T-cell (primary cell): ENCODE data around the gene POLN. TPM values are rescaled to one million over a fixed set of nuclear protein-coding genes. Genes with fewer than 3 reads are reported as not detected.

Experiments used
- ATAC-seq, 4 experiments: fragments of 200-7000 bp in 3 of 4; fragments of 150-1000 bp in 1 of 4; cut with Tn5 transposase; replicated peaks in 1 of 4; 1 replicate in 3 of 4; 2 replicates in 1 of 4; pipeline ENCODE4 v1.10.0; 2021; ENCODE audit warnings: moderate library complexity in 3 of 4, mild to moderate bottlenecking in 2 of 4, moderate number of reproducible peaks in 1 of 4
- CTCF ChIA-PET, 2 donors: fragments of 300-600 bp; sonication (Branson Sonifier 250); formaldehyde crosslinking; loops; one replicate each; lab custom pipeline; 2022; ENCODE audit warnings: antibody characterized with exemption in 2 of 2; lab: Charles Lee
- POLR2A ChIA-PET, 2 donors: fragments of 300-600 bp; sonication (Branson Sonifier 250); formaldehyde crosslinking; loops; one replicate each; lab custom pipeline; 2022; ENCODE audit warnings: antibody characterized with exemption in 2 of 2; lab: Charles Lee
- DNase-seq, 35 experiments: peaks; one replicate each; pipeline versions ENCODE4 v3.0.0 to v3.0.0-alpha.2; 2013 to 2023
- H3K27ac ChIP-seq: one replicate; pipeline ENCODE4 v1.5.1; 2013; ENCODE audit warnings: low read length
- H3K27me3 ChIP-seq, 2 experiments: replicated peaks in 1 of 2; 1 replicate in 1 of 2; 2 replicates in 1 of 2; pipeline versions ENCODE4 v1.6.1 to v1.7.0; 2013; ENCODE audit warnings: low read length in 1 of 2, mixed read lengths in 1 of 2; ENCODE audit not compliant: control insufficient read depth in 2 of 2, insufficient read depth in 2 of 2; ENCODE audit errors: extremely low read depth in 1 of 2
- H3K36me3 ChIP-seq, 2 donors: 1 replicate in 1 of 2; 2 replicates in 1 of 2; pipeline versions ENCODE4 v1.6.1 to v1.7.0; 2013; ENCODE audit warnings: low read length in 1 of 2; ENCODE audit not compliant: control insufficient read depth in 2 of 2, insufficient read depth in 1 of 2; ENCODE audit errors: extremely low read depth in 1 of 2
- H3K4me1 ChIP-seq, 2 experiments: 1 replicate in 1 of 2; 2 replicates in 1 of 2; pipeline versions ENCODE4 v1.6.1 to v1.7.0; 2013; ENCODE audit warnings: low read length in 2 of 2, mixed read lengths in 1 of 2; ENCODE audit not compliant: insufficient read depth in 2 of 2, control insufficient read depth in 1 of 2; ENCODE audit errors: extremely low read depth in 1 of 2
- H3K4me3 ChIP-seq, 2 donors: 1 replicate in 1 of 2; 2 replicates in 1 of 2; pipeline versions ENCODE4 v1.5.1 to v1.7.0; 2013; ENCODE audit warnings: mild to moderate bottlenecking in 2 of 2, low read length in 1 of 2, moderate library complexity in 1 of 2; ENCODE audit not compliant: control insufficient read depth in 1 of 2; ENCODE audit errors: extremely low read depth in 1 of 2
- H3K9me3 ChIP-seq: 2 replicates; pipeline ENCODE4 v1.7.0; 2013
- H3K27ac Mint-ChIP-seq, 2 donors: one replicate each; pipeline ENCODE4 v1.8.0; 2020 to 2021; ENCODE audit warnings: mild to moderate bottlenecking in 2 of 2, mixed read lengths in 2 of 2
- H3K27me3 Mint-ChIP-seq, 2 donors: one replicate each; pipeline ENCODE4 v1.8.0; 2021 to 2022; ENCODE audit warnings: mixed read lengths in 2 of 2
- H3K36me3 Mint-ChIP-seq: one replicate; pipeline ENCODE4 v1.8.0; 2021; ENCODE audit warnings: mixed read lengths
- H3K4me1 Mint-ChIP-seq, 3 donors: one replicate each; pipeline ENCODE4 v1.8.0; 2020 to 2022; ENCODE audit warnings: mixed read lengths in 3 of 3, mild to moderate bottlenecking in 1 of 3
- H3K4me3 Mint-ChIP-seq, 3 donors: one replicate each; pipeline ENCODE4 v1.8.0; 2020 to 2022; ENCODE audit warnings: mild to moderate bottlenecking in 3 of 3, mixed read lengths in 3 of 3, moderate library complexity in 3 of 3
- H3K9me3 Mint-ChIP-seq, 3 donors: one replicate each; pipeline ENCODE4 v1.8.0; 2020 to 2022; ENCODE audit warnings: mixed read lengths in 3 of 3
- WGBS: methylation state at CpG from one replicate; pipeline ENCODE4 v1.1.5; 2013; ENCODE audit warnings: missing lambda C conversion rate; ENCODE audit not compliant: insufficient coverage; 5-methylcytosine and 5-hydroxymethylcytosine counted together
- total RNA-seq, 35 experiments: library from RNA in 6 of 35; stranded (reverse) in 6 of 35; fragments of 120-200 nt in 1 of 35; gene quantifications; one replicate each; pipeline versions ENCODE4 v1.2.1 to v1.2.4 and lab custom pipeline; 2013 to 2026

Gene POLN
- total RNA-seq, 5 donors from 2014 or later (not counting 1 experiment from before 2014, with no cell fraction given), result 2.5 to 3.7 (median 2.7) TPM

- Mint-ChIP-seq H3K27ac (no peak overlapping the region), H3K4me1 (peaks cover 0 to 1% (median 0%) of the 10 kb centered on the region in 3 donors), H3K36me3 (peaks cover 5% of the 10 kb centered on the region), H3K9me3 (peaks cover 0 to 20% (median 11%) of the 10 kb centered on the region in 3 donors), H3K27me3 (peaks cover 6 to 10% of the 10 kb centered on the region in 2 donors), H3K4me3 (no peak overlapping the region)
- ChIA-PET CTCF (no interaction called here), POLR2A (no interaction called here)
- Histone ChIP-seq H3K4me1 (no peaks in the 10 kb centered on the region), H3K36me3 (no peaks in the 10 kb centered on the region), H3K9me3 (peaks cover 4% of the 10 kb centered on the region), H3K4me3 (no peak overlapping the region), H3K27me3 (peaks cover 0 to 16% of the 10 kb centered on the region in 2 experiments), H3K27ac (no peak overlapping the region)
- WGBS, result 74% methylated on average over 9 of the region's 9 CpGs
- ATAC-seq (no peak), DNase-seq (no peak)
These were observed 137.2 kb downstream of the POLN start for GRCh38 chr4:2104556-2105345.

GRCh38 chr4:2103843-2104547, 137.9 kb downstream of the POLN start:
- Mint-ChIP-seq H3K36me3 (peaks cover 5% of the 10 kb centered on the region), H3K4me1 (peaks cover 0 to 1% (median 0%) of the 10 kb centered on the region in 3 donors), H3K9me3 (peaks cover 0 to 20% (median 11%) of the 10 kb centered on the region in 3 donors), H3K27me3 (peaks cover 3 to 8% of the 10 kb centered on the region in 2 donors), H3K4me3 (no peak overlapping the region), H3K27ac (no peak overlapping the region)
- CTCF ChIA-PET, result no interaction called here
- DNase-seq, result no peak
- Histone ChIP-seq H3K27me3 (peaks cover 0 to 16% of the 10 kb centered on the region in 2 experiments), H3K27ac (no peak overlapping the region), H3K36me3 (no peaks in the 10 kb centered on the region), H3K4me3 (no peak overlapping the region), H3K9me3 (peaks cover 4% of the 10 kb centered on the region), H3K4me1 (no peaks in the 10 kb centered on the region)
- no peak for ATAC-seq
- no CpG with 5 or more reads among the region's 2 CpGs for WGBS
- POLR2A ChIA-PET, result no interaction called here

DNA sequence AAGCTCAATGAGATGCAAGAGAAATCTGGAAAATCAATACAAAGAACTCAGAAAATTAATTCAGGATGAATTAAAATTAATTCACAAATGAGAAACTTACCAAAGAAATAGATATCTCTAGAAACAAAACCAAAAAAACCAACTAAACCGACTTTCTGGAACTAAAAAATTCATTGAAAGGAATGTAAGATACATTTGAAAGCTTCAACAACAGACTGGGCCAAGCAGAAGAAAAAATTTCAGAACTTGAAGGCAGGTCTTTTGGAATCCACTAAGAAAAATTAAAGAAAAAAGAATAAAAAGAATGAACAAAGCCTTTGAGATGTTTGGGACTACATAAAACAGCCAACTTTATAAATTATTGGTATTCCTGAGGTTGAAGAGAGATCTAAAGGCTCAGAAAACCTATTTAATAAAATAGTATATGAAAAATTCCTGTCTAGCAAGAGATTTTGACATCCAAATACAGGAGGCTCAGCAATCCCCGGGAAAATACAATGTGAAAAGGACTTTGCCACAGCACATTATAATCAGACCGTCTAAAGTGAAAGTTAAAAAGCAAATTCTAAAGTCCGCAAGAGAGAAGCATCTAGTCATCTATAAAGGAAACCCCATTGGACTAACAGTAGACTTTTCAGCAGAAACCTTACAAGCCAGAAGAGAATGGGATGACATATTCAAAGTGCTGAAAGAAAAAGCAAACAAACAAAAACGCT, 138.6 kb downstream of the POLN start:
- Histone ChIP-seq H3K4me3 (no peak overlapping the region), H3K27ac (no peak overlapping the region), H3K36me3 (no peaks in the 10 kb centered on the region), H3K4me1 (no peaks in the 10 kb centered on the region), H3K9me3 (peaks cover 4% of the 10 kb centered on the region), H3K27me3 (peaks cover 0 to 14% of the 10 kb centered on the region in 2 experiments)
- WGBS, result 100% methylated on average over 1 of the region's 5 CpGs
- ATAC-seq (no peak), DNase-seq (no peak)
- Mint-ChIP-seq H3K9me3 (peaks cover 0 to 20% (median 11%) of the 10 kb centered on the region in 3 donors), H3K27ac (no peak overlapping the region), H3K4me1 (no peaks in the 10 kb centered on the region), H3K27me3 (peaks cover 3% of the 10 kb centered on the region in 2 donors), H3K36me3 (peaks cover 5% of the 10 kb centered on the region), H3K4me3 (no peak overlapping the region)
- ChIA-PET POLR2A (no interaction called here), CTCF (interaction anchor here in 1 of 2 donors (0.6 kb wide), 1 partner anchor 564 kb away, joined by 3 read pairs; no protein-coding TSS in a partner anchor)

DNA sequence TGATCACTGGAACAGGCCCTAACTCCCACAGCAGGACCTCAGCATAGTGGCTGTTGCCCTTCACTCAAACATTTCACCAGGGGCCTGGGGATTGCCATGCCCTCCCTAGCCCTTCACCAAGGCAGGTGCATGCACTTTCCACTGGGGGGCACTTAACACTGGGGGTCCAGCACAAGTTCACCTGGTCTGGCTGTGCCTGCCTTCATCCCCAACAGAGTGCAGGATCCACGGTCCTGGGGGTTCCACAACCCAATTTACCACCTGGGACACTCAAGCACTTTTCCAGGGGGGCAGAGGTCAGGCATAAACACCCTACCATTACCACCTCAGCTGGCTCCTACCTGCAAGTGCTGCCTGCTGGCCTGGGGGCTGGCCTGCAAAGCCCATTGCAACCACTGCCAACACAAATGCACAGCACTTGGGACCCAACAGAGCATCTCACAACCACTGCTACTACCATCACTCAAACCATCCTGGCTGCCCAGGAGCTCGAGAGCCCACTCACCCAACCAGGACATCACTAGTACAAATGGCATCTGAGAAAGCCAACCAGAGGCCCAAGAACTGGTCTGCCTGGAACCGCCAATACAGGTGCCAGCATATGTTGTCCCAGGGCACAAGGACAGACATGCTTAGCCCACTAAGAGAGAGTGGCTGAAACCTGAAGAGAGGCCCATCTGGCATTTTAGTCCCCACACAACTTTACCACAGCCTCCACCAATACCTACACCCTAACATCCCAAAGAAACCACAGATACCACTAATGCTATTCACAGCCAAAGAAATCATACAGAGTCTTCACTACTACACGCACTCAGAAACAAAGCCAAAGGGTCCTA, 139.7 kb downstream of the POLN start:
- peaks cover 5% of the 10 kb centered on the region for H3K36me3 Mint-ChIP-seq
- no peak overlapping the region for H3K27ac Mint-ChIP-seq
- DNase-seq, result no peak
- CTCF ChIA-PET, result no interaction called here
- H3K9me3 Mint-ChIP-seq, result peaks cover 0 to 20% (median 11%) of the 10 kb centered on the region in 3 donors
- Histone ChIP-seq H3K27me3 (peaks cover 0 to 8% of the 10 kb centered on the region in 2 experiments), H3K36me3 (no peaks in the 10 kb centered on the region), H3K4me1 (no peaks in the 10 kb centered on the region), H3K27ac (no peak overlapping the region), H3K9me3 (peaks cover 4% of the 10 kb centered on the region), H3K4me3 (no peak overlapping the region)
- no peak for ATAC-seq
- H3K27me3 Mint-ChIP-seq, result no peaks in the 10 kb centered on the region
- 73% methylated on average over 4 of the region's 4 CpGs for WGBS
- no peaks in the 10 kb centered on the region for H3K4me1 Mint-ChIP-seq
- H3K4me3 Mint-ChIP-seq, result no peak overlapping the region
- POLR2A ChIA-PET, result no interaction called here

DNA sequence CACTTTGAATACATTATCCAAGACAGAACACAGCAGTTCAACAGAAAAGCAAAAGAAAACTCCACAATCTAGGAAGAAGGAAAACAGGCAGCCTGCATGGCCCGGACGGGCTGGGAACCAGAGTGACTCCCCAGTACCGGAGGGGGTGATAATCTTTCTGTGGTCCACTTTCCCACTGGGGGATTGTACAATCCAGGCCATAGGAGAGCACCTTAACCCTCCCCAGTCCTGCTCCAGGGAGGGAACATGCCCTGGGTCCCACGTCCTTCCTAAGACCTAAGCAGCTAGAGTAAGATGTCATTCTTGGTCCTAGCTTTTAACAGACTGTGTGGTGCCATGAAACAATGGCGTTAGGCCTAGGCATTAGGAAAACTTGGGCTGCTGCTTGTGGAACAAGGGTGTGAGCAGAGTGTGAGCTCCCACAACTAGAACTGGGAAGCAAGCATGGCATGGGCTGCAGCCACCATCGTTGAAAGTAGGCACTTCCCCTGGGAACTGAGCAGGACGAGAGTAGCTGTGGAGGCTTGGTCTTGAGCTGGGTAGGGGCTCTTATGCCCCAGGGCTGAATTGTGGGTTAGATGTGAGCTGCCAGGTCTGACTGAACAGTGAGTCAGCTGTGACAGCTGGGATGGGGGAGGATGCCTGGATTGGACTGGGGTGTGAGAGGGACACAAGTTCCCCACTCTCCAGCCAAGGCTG, 140.4 kb downstream of the POLN start:
- H3K36me3 Mint-ChIP-seq, result peaks cover 10% of the 10 kb centered on the region
- DNase-seq (no peak), ATAC-seq (no peak)
- H3K36me3 ChIP-seq, result no peaks in the 10 kb centered on the region
- peaks cover 0 to 10% of the 10 kb centered on the region in 2 experiments for H3K27me3 ChIP-seq
- H3K27ac Mint-ChIP-seq, result no peak overlapping the region
- 86% methylated on average over 3 of the region's 7 CpGs for WGBS
- H3K4me1 Mint-ChIP-seq, result no peaks in the 10 kb centered on the region
- H3K9me3 Mint-ChIP-seq, result peaks cover 6 to 25% (median 11%) of the 10 kb centered on the region in 3 donors
- no peak overlapping the region for H3K4me3 Mint-ChIP-seq
- H3K9me3 ChIP-seq, result peaks cover 4% of the 10 kb centered on the region
- ChIA-PET POLR2A (no interaction called here), CTCF (no interaction called here)
- peaks cover under 1 to 4% of the 10 kb centered on the region in 2 donors for H3K27me3 Mint-ChIP-seq
- no peak overlapping the region for H3K4me3 ChIP-seq
- H3K4me1 ChIP-seq, result no peaks in the 10 kb centered on the region
- H3K27ac ChIP-seq, result no peak overlapping the region
